ENCODE measurements around the gene SKAP2.

- TF ChIP-seq CTCF (IDR thresholded peaks at IDR 0.05): no peak
- no peak for TF ChIP-seq POLR2A (IDR thresholded peaks at IDR 0.05)
Measured at GRCh38 chr7:26664735-26665416, 199.5 kb downstream of the SKAP2 start.
